Liver (tissue), 3 donors: ENCODE results near the gene GAB2.

ENCODE experiments used
- CTCF ChIP-seq: fragments of 150-350 bp; IDR thresholded peaks from 2 replicates; pipeline ENCODE4 v1.5.1; 2017; ENCODE audit warnings: improper control_type of control experiment, low read depth, low read length; ENCODE audit not compliant: missing input control
- FOXA1 ChIP-seq: IDR thresholded peaks from 2 replicates; pipeline ENCODE4 v1.6.1; 2016; ENCODE audit warnings: antibody characterized with exemption
- MAX ChIP-seq: IDR thresholded peaks from 2 replicates; pipeline ENCODE4 v1.6.1; 2016; ENCODE audit warnings: antibody characterized with exemption
- RXRA ChIP-seq, 2 donors: IDR thresholded peaks; 2 replicates each; pipeline ENCODE4 v1.6.1; 2017 to 2018; ENCODE audit warnings: antibody characterized with exemption in 2 of 2, mild to moderate bottlenecking in 1 of 2
- donor health status: healthy.
- donor health status: healthy.

GRCh38 chr11:78339483-78339882, 78.1 kb downstream of the GAB2 start:
- TF ChIP-seq MAX (no peak), FOXA1 (no peak), CTCF (no peak), RXRA (IDR thresholded peaks at IDR 0.05) (no peak)
